Transverse colon (tissue), 4 donors: Measurements from ENCODE around the gene IGF2BP3.

ENCODE experiments used
- CTCF ChIP-seq, 5 experiments: fragments of 200-600 bp in 3 of 5; fragments of 450-650 bp in 2 of 5; sonication (generic) in 3 of 5; IDR thresholded peaks; 1 replicate in 2 of 5; 2 replicates in 3 of 5; pipeline ENCODE4 v1.5.1; 2016 to 2017; ENCODE audit warnings: antibody characterized with exemption in 5 of 5, inconsistent platforms in 3 of 5, mild to moderate bottlenecking in 2 of 5, moderate library complexity in 1 of 5
- EP300 ChIP-seq: sonication (generic); formaldehyde crosslinking; IDR thresholded peaks from one replicate; pipeline ENCODE4 v1.6.1; 2017; ENCODE audit warnings: antibody characterized with exemption, low read depth
- POLR2A ChIP-seq: fragments of 450-650 bp; IDR thresholded peaks from one replicate; pipeline ENCODE4 v1.6.1; 2016; ENCODE audit warnings: antibody characterized with exemption, mild to moderate bottlenecking, moderate library complexity
- POLR2AphosphoS5 ChIP-seq, 3 donors: sonication (generic); formaldehyde crosslinking; IDR thresholded peaks; one replicate each; pipeline ENCODE4 v1.6.1; 2016; ENCODE audit warnings: antibody characterized with exemption in 3 of 3

- no peak for TF ChIP-seq CTCF (IDR thresholded peaks at IDR 0.05)
- no peak for TF ChIP-seq POLR2A
- no peak for TF ChIP-seq POLR2AphosphoS5 (IDR thresholded peaks at IDR 0.05)
- TF ChIP-seq EP300: no peak
Observed at GRCh38 chr7:23338863-23339262, 131.4 kb downstream of the IGF2BP3 start.
